Sigmoid colon (tissue), 7 donors: Measurements from ENCODE around the gene SEC11C. TPM values are rescaled to one million over a fixed set of nuclear protein-coding genes. Genes with fewer than 3 reads are reported as not detected.

Experiments used
- DNase-seq: peaks from one replicate; pipeline ENCODE4 v3.0.0-alpha.2; 2019
- H3K27ac ChIP-seq, 4 donors: fragments of 200-600 bp; sonication (generic); one replicate each; pipeline ENCODE4 v1.5.1; 2016 to 2019; ENCODE audit warnings: mild to moderate bottlenecking in 1 of 4
- H3K27me3 ChIP-seq, 3 donors: fragments of 200-600 bp; sonication (generic); one replicate each; pipeline ENCODE4 v1.5.1; 2019; ENCODE audit warnings: mild to moderate bottlenecking in 1 of 3
- H3K36me3 ChIP-seq, 4 donors: fragments of 200-600 bp; sonication (generic); one replicate each; pipeline ENCODE4 v1.5.1; 2016 to 2019
- H3K4me1 ChIP-seq, 4 donors: fragments of 200-600 bp; sonication (generic); one replicate each; pipeline ENCODE4 v1.5.1; 2017 to 2019
- H3K4me3 ChIP-seq, 4 donors: fragments of 200-600 bp; sonication (generic); one replicate each; pipeline ENCODE4 v1.5.1; 2017 to 2019; ENCODE audit warnings: mild to moderate bottlenecking in 2 of 4, moderate library complexity in 1 of 4
- H3K9me3 ChIP-seq, 4 donors: fragments of 200-600 bp in 3 of 4; sonication (generic) in 3 of 4; one replicate each; pipeline versions ENCODE4 v1.5.1 to v1.6.1; 2013 to 2019
- CTCF ChIP-seq, 4 experiments: fragments of 450-650 bp in 3 of 4; fragments of 200-600 bp in 1 of 4; IDR thresholded peaks; one replicate each; pipeline ENCODE4 v1.5.1; 2016 to 2019; ENCODE audit warnings: antibody characterized with exemption in 4 of 4, mild to moderate bottlenecking in 3 of 4, moderate library complexity in 2 of 4
- EP300 ChIP-seq, 4 donors: sonication (generic); formaldehyde crosslinking; IDR thresholded peaks; one replicate each; pipeline ENCODE4 v1.6.1; 2017; ENCODE audit warnings: antibody characterized with exemption in 4 of 4
- POLR2A ChIP-seq, 2 donors: fragments of 450-650 bp; IDR thresholded peaks; one replicate each; pipeline ENCODE4 v1.6.1; 2016; ENCODE audit warnings: antibody characterized with exemption in 2 of 2, mild to moderate bottlenecking in 2 of 2, moderate library complexity in 2 of 2
- POLR2AphosphoS5 ChIP-seq, 4 donors: sonication (generic); formaldehyde crosslinking; IDR thresholded peaks; one replicate each; pipeline ENCODE4 v1.6.1; 2017; ENCODE audit warnings: antibody characterized with exemption in 4 of 4
- WGBS, 2 donors: extraction: QIAGEN DNeasy Blood & Tissue Kit; methylation state at CpG; one replicate each; pipeline ENCODE4 v1.1.7; 2013; 5-methylcytosine and 5-hydroxymethylcytosine counted together
- intact Hi-C: fragments of 100-400 bp; cut with DNase I; formaldehyde crosslinking; loops from one replicate; pipeline ENCODE4 v1.15.1; 2023
- polyA plus RNA-seq, 3 donors: library from polyadenylated mRNA; stranded (reverse); fragments of 200-250 nt; gene quantifications; one replicate each; pipeline ENCODE4 v1.2.3, GENCODE V29; 2013
- total RNA-seq, 4 donors: library from RNA; depleted of rRNA; stranded (reverse); fragments of >200 nt; gene quantifications; one replicate each; pipeline ENCODE4 v1.1.0, GENCODE V29; 2016
- donor health status: healthy with polysubstance abuse.
- donor health status: Bipolar disorder and iron deficiency.
- donor health status: healthy.

SEC11C gene
- total and polyA plus RNA-seq, 7 donors, result 9.4 to 95.0 (median 39.5) TPM

GRCh38 chr18:59144483-59144882 lies 4.8 kb downstream of the SEC11C start:
- no peak for DNase-seq
- intact Hi-C loops, result no loop called here
- no peak overlapping the region for H3K27ac ChIP-seq
- no peaks in the 10 kb centered on the region for H3K36me3 ChIP-seq
- no peaks in the 10 kb centered on the region for H3K27me3 ChIP-seq
- H3K4me1 ChIP-seq, result peaks cover 0 to 16% (median 10%) of the 10 kb centered on the region in 4 donors
- no peak for TF ChIP-seq CTCF (IDR thresholded peaks at IDR 0.05)
- no peak for TF ChIP-seq POLR2AphosphoS5 (IDR thresholded peaks at IDR 0.05)
- TF ChIP-seq EP300 (IDR thresholded peaks at IDR 0.05), result no peak
- no peak for TF ChIP-seq POLR2A (IDR thresholded peaks at IDR 0.05)
- H3K4me3 ChIP-seq, result no peak overlapping the region
- no peaks in the 10 kb centered on the region for H3K9me3 ChIP-seq

- WGBS, 2 donors, result 81 to 91% methylated on average over 4 of the region's 4 CpGs
- no peak for DNase-seq
- Histone ChIP-seq H3K36me3 (peaks cover 0 to 1% (median 0%) of the 10 kb centered on the region in 4 donors), H3K9me3 (no peaks in the 10 kb centered on the region), H3K27me3 (no peaks in the 10 kb centered on the region), H3K4me1 (peaks cover 0 to 13% (median 10%) of the 10 kb centered on the region in 4 donors), H3K4me3 (no peak overlapping the region), H3K27ac (no peak overlapping the region)
- TF ChIP-seq EP300 (IDR thresholded peaks at IDR 0.05) (no peak), CTCF (IDR thresholded peaks at IDR 0.05) (no peak), POLR2AphosphoS5 (IDR thresholded peaks at IDR 0.05) (no peak), POLR2A (IDR thresholded peaks at IDR 0.05) (no peak)
- intact Hi-C loops, result no loop called here
Observed at GRCh38 chr18:59145055-59145454, 5.4 kb downstream of the SEC11C start.

- H3K4me1 ChIP-seq, result no peaks in the 10 kb centered on the region
- H3K4me3 ChIP-seq, result no peak overlapping the region
- no peaks in the 10 kb centered on the region for H3K9me3 ChIP-seq
- H3K27me3 ChIP-seq, result no peaks in the 10 kb centered on the region
- WGBS, 2 donors, result 69 to 87% methylated on average over 8 of the region's 8 CpGs
- intact Hi-C loops, result no loop called here
- H3K36me3 ChIP-seq, result peaks cover 0 to 24% (median 5%) of the 10 kb centered on the region in 4 donors
- no peak overlapping the region for H3K27ac ChIP-seq
- no peak for TF ChIP-seq EP300 (IDR thresholded peaks at IDR 0.05)
- no peak for TF ChIP-seq POLR2AphosphoS5 (IDR thresholded peaks at IDR 0.05)
- TF ChIP-seq CTCF (IDR thresholded peaks at IDR 0.05), result no peak
- TF ChIP-seq POLR2A (IDR thresholded peaks at IDR 0.05), result no peak
- DNase-seq, result no peak
Observed at GRCh38 chr18:59148192-59148591, 8.5 kb downstream of the SEC11C start.

GRCh38 chr18:59149007-59149406 lies 9.3 kb downstream of the SEC11C start:
- intact Hi-C loops, result no loop called here
- TF ChIP-seq EP300 (IDR thresholded peaks at IDR 0.05) (no peak), CTCF (IDR thresholded peaks at IDR 0.05) (no peak), POLR2A (IDR thresholded peaks at IDR 0.05) (no peak), POLR2AphosphoS5 (IDR thresholded peaks at IDR 0.05) (no peak)
- Histone ChIP-seq H3K4me3 (no peak overlapping the region), H3K27ac (no peak overlapping the region), H3K27me3 (no peaks in the 10 kb centered on the region), H3K36me3 (peaks cover 0 to 30% (median 5%) of the 10 kb centered on the region in 4 donors), H3K9me3 (no peaks in the 10 kb centered on the region), H3K4me1 (no peaks in the 10 kb centered on the region)
- DNase-seq, result no peak
- WGBS, 2 donors, result 89 to 94% methylated on average over 2 of the region's 2 CpGs

- peaks cover 0 to 33% (median 5%) of the 10 kb centered on the region in 4 donors for H3K36me3 ChIP-seq
- no peaks in the 10 kb centered on the region for H3K9me3 ChIP-seq
- intact Hi-C loops, result no loop called here
- no peak overlapping the region for H3K27ac ChIP-seq
- DNase-seq, result no peak
- H3K4me3 ChIP-seq, result no peak overlapping the region
- TF ChIP-seq EP300 (IDR thresholded peaks at IDR 0.05) (no peak), POLR2AphosphoS5 (IDR thresholded peaks at IDR 0.05) (no peak), POLR2A (IDR thresholded peaks at IDR 0.05) (no peak), CTCF (IDR thresholded peaks at IDR 0.05) (no peak)
- 91 to 92% methylated on average over 8 of the region's 8 CpGs for WGBS, 2 donors
- H3K4me1 ChIP-seq, result no peaks in the 10 kb centered on the region
- no peaks in the 10 kb centered on the region for H3K27me3 ChIP-seq
Observed at GRCh38 chr18:59149416-59149815, 9.7 kb downstream of the SEC11C start.
